NK-92 (cell line): ENCODE results near the gene INPP4B.

Experiments used
- DNase-seq: peaks from one replicate; lab custom pipeline; 2025; ENCODE audit not compliant: unreplicated experiment; lab: John Stamatoyannopoulos, UW

Gene INPP4B

DNA sequence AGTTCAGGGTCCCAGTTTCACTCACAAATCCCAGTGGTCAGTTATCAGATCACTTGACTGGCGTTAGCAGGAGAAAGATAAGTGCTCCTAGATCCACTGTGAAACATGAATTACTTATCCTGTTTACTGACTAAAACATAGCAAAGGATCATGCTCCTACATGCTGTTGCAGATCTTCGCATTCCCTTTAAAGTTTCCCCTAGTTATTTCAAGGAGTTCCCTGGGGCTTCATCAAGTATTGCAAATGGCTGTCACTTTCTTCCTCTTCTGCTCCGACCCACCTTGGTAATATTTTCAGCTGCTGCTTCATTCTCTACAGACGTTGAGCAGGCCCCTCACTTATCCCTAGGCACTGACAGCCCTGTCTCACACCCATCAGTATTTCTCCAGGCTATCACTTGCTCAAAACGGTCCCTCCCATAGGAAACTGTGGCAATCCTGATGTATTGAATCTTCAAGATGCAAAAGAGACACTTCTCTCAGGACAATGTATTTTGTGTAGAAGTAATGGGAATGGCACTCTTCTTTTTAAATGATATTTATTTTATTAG is 466.0 kb downstream of the INPP4B start:
- no peak for DNase-seq

DNA sequence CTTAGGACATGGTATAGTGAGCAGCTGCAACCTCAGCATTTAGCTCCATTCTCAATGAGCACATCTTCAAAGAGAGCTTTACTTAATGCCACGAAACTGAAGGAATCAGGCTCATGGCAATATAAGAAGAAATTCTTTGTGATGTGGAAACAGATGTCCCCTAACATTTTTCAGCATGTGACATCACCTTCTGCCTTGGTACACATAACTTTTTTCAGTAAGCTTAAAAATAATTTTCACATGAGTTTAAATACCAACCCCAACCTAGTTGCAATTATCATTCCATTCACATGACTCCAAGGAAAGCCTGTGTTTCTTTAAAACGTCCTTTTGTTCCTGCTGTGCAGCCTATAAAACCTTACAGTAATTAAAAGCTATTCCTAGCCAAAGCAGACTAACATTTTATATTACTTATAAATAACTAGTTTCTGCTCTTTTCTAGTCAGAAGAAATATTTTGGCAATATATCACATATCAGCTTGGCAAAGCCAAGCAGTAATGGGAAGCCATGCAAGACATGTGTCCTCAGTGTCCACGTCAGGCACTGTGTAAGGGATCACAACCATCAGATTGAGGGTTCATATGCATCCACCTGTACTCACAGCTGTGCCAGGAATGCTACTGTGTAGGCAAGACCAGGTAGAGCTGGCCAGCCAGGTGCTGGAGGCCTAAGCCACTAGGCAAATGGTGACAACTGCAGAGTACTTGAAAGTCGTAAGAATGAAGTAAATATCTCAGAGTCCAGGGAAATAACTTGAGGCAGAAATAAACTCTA is 466.6 kb downstream of the INPP4B start:
- no peak for DNase-seq

DNA sequence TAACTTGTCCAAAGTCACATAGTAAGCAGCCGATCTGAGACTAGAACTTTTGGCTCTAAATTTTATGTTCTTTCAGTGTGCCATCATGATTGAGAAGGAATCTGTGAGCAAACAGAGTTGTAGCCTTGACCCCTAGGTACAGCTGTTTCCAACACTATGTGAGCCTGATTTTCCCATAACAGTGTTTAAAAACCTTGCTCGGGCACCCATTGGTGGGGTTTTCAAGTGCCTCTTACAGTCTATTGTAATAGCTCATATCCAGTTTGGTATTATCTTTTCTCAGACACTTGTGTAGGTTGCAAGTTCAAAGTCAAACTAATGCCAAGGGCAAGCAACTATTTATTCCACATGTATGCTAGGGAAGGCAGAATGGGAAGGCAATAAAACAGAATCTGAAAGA is 467.9 kb downstream of the INPP4B start:
- DNase-seq, result no peak

GRCh38 chr4:142377342-142378091 is 468.6 kb downstream of the INPP4B start:
- no peak for DNase-seq

DNA sequence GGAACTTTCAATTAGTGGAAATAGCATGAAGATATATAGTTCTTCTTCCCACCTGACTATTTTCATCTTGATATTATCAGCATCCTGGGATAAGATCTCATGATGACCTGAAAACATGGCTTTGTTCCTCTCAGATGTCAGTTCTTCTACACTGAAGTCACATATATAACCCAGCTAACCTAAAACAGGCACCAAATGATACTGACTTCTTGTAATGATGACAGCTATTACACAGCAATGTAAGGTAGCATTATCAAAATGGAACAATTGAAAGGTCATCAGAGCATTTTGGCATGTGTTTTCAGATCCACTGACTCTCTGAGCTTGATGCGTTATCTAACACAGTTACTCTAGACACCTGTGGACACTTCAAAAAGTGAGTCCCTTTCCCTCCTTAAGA is 469.9 kb downstream of the INPP4B start:
- DNase-seq, result no peak

DNA sequence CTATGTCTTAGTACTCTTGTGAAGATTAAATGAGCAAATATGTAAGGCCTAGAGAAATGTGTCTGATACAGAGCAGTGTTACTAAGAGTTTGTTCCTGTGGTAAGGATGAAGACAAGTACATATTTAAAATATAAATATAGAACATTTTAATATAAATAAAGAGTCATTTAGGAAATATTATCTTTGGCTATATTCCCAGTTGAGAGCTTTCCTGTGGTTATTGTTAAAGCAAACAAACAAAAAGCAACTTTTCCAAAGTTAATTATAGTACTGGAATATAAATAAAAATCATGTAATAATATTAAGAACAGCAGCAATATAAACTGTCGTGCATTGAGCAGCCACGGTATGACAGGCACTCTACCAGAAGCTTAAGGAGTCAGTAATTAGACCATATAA is 472.5 kb downstream of the INPP4B start:
- no peak for DNase-seq

DNA sequence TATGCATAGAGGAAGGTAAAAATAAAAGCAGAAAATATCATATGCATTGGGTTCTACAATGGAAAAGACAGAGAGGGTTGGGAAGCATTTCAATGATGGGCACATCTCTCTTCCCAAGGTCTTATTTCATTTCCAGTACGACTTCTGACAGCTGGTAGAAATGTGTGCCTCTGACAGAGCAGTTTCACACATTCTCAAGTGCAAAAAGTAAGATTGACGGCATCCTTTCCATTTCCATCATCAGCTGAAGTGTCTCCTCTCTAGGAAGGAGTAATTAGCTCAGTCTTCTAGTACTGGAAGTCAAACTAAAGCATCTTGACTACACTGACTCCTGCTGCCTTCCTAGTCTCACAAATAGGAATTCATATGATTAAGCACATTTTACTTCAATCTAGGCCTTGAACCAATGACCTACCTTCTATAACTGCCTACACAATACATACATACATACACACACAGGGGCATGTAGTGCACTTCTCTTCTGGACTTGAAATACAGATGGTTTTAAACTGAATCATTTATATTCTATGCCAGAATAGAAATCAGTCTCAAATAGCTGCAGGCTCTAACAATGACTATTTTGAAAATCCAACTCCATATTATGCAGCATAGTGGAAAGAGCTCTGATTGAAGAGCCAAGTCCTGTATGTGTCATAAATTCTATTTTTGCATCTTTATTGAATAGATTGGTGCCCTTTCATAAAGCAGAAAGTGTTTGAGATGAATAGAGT is 473.4 kb downstream of the INPP4B start:
- no peak for DNase-seq

DNA sequence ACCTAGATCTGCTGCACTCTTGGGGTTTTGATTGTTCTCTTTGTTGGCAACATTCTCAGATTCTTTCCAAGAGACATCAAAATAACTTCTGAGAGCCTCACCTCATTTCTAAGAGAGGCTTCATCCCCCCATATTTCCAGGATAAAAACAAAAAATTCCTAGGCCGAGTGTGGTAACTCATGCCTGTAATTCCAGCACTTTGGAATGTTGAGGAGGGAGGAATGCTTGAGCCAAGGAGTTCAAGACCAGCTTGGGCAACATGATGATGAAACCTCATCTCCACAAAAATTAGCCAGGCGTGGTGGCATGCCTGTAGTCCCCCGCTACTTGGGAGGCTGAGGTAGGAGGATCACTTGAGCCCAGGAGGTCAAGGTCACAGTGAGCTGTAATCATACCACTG is 477.0 kb downstream of the INPP4B start:
- DNase-seq, result no peak

DNA sequence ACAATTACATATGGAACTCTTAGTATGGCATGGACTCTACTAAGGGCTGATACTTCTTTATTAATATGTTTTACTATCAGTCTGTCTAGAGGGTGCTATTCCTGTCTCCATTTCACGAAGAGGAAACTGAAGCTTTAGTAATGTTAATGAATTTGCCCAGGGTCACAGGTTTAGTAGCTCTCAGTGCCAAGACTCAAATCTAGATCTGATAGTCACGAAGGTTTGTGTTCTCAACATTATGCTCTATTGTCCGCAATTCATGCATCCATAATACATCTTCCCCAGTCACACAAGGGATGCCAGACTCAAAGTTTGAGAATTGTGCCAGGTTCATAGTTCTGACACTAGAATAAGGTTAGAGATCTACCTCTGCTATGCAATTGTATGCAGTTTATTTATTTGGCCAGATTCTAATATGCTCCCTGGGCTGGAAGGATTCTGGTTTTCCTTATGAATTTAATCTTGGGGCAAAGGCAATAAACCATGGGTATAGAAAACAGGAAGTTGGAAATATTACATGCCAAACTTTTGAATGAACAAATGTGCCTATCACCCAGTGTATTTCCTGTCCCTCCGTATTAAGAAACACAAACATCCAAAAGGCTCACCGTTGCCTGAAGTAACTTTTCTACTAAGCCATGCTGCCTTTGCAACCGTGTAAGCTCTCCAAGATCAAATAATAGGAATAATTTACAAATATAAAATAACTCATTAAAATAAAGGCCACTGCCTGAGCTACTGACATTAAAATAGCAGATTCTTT is 478.5 kb downstream of the INPP4B start:
- no peak for DNase-seq

DNA sequence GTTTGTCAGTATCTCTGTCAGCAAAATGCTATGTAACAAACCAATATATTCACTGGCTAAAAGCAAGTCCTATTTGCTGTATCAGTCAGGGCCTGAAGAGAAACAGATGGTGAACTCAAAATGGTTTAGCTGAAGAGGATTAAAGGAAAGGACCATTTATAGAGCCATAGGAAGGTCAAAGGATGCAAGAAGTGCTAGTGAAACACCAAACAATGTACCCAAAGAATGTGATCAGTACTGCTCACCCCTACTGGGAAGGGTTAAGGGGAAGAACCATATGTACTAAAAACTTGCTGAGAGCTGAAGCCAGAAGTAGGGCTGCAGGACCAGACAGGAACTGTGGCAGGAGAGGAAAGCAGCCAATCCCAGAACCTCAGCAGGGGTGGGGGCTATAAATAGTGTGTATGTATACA is 479.3 kb downstream of the INPP4B start:
- DNase-seq, result no peak

DNA sequence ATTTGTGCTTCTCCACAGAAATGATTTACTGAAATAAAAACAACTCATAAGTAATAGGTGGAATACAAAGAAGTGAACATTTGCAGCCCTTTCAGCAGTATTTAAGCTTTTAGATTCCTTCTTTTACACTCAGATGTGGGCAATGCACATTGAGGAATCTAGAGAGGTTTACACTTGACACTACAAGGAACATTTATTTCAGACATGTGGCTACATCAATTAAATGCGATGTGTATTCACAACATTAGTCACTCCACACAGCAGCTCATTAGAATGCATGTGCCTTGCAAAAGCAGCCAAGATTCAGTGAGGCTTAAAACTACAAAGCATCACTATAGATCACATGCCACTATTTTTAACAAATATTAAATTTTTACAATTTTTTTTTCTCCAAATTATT is 480.7 kb downstream of the INPP4B start:
- no peak for DNase-seq

- no peak for DNase-seq
Measured at GRCh38 chr4:142363686-142364085, 482.4 kb downstream of the INPP4B start.

DNA sequence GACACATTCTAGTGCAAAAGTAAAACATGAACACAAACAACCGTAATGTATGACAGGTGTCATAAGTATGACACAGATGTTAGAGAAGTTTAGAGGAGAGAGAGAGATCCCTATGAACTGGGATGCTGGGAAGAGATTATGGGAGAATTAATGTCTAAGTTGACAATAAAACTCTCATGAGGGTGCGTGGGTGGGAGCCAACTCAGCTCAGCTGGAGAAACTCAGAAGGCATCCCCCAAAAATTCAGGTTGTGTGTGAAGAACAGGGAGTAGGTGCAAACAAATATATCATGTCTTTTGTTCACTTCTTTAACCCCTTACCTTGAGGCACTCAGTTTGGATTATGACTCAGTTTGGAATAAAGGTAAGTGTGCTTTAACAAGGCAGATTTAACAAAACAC is 484.1 kb downstream of the INPP4B start:
- DNase-seq, result no peak

GRCh38 chr4:142360657-142361056 is 485.4 kb downstream of the INPP4B start:
- DNase-seq, result no peak

GRCh38 chr4:142358656-142359055 is 487.4 kb downstream of the INPP4B start:
- no peak for DNase-seq

GRCh38 chr4:142356801-142357200 is 489.3 kb downstream of the INPP4B start:
- DNase-seq, result no peak

DNA sequence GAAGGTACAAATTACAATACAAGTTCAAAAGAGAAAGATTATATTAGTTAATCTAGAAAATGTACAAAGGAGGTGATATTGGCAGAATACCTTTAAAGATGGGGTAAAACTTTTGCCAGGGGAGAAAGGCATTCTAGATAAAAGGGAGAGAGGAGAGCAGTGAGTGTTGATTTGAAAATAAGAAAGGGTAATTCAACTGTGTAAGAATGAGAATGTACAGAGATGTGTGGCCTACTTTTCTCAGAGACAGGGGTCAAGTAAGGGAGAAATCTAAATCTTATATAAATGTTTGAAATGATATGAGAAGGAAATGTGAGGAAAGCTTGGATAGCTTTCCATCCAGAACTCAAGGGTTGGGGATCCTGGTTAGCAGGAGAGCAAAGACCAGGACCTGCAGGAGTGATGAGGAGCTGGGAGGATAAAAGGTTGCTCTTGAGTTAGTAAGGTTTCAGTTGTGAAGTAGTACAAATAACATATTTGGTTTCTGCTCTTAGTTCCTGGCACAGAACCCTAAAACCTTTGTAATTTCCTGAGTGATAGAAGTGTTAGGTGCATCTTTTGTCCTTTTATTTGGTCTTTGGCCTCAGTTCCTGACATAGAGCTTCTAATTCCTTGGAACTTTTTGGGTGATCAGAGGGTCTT is 489.9 kb downstream of the INPP4B start:
- DNase-seq, result no peak

DNA sequence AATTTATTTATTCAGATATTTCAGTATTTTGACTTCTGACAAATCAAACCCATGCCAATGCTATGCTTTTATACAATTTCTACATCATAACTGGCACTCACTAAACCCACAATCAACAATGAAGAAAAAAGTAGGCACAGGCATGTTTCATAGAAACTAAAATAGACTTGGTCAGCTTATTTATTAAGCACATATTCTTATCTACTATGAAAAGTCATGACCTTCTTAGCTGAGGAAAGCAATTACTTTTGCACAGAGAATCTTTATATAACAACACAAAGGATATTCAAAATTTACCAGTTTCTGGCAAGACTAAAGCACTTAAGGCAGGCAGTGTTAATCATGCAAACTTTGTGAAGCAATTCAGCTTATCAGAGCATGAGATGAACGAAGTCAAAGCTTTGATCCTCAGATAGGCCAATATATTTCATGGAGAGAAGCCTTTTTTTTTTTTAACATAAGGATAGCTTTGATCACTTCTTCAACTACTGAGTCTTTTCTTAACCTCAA is 490.6 kb downstream of the INPP4B start:
- DNase-seq, result no peak

GRCh38 chr4:142354794-142355420 is 491.2 kb downstream of the INPP4B start:
- DNase-seq, result no peak

DNA sequence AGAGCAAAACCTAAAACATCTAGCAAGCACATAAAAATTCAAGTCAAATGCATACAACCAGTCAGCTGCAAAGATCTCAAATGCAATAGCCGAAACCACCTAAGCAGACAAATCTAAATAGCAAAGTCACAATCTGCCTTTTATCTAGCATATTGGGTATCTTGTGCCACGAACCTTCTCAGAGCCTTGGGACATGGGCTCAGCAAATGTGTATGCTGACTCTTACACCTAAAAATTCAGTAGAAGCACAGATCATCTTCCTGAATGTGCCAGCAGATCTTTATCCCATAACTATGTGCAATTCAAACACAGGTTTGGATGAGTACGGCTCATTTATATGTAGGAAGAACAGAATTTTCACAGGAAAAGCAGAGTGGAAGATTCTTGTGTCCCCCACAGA is 492.1 kb downstream of the INPP4B start:
- DNase-seq, result no peak
